Measurements from ENCODE around the gene KCNQ2.

Gene KCNQ2

GRCh38 chr20:63403403-63404105 lies 68.9 kb downstream of the KCNQ2 start:
- DNase-seq (ENCODE audit: low spot score): no peak

DNA sequence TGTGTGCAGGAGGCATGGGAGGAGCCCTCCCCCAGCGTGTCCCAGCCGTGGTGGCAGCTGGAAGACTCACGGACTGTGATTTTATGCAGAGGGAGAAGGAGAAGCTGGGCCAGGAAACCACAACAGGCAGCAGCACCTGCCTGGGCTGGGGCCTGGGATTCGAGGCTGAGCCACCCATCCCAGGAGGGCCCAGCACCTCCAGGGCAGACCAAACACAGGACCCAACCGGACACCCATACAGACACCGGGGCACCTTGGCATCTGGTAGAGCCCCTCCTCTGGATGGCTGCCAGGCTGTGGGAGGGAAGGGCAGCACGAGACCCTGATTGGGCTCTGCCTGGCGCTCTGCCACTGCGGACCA lies 69.6 kb downstream of the KCNQ2 start:
- no peak for DNase-seq (ENCODE audit: low spot score)

- DNase-seq (ENCODE audit: low spot score): no peak
Measured at GRCh38 chr20:63402181-63402859, 70.1 kb downstream of the KCNQ2 start.

DNA sequence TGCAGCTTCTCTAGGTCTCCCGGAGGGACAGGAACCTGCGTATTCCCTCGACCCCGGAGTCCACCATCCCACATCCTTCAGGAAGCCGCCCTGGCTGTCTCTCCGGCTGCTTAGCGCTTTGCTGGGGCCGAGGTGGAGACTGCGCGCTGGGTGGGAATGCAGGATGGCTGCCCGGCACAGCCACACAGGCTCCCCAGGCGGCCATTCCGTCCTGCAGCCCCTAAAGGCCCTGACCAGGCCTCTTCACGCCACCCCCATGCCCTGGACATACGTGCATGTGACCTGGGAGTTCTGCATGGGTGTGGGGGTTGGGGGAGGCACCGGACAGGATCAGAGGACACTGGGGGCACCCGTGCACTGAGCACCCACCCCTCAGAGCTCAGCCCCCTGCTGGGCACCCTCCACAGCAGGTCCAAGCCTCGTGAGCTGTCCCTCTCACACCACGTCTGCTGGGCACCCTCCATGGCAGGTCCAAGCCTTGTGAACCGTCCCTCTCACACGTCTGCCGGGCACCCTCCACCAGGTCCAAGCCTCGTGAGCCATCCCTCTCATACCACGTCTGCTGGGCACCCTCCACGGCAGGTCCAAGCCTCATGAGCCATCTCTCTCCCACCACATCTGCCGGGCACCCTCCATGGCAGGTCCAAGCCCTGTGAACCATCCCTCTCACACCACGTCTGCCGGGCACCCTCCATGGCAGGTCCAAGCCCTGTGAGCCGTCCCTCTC lies 70.9 kb downstream of the KCNQ2 start:
- DNase-seq (ENCODE audit: low spot score): no peak

GRCh38 chr20:63400486-63401210 lies 71.8 kb downstream of the KCNQ2 start:
- DNase-seq (ENCODE audit: low spot score): no peak

DNA sequence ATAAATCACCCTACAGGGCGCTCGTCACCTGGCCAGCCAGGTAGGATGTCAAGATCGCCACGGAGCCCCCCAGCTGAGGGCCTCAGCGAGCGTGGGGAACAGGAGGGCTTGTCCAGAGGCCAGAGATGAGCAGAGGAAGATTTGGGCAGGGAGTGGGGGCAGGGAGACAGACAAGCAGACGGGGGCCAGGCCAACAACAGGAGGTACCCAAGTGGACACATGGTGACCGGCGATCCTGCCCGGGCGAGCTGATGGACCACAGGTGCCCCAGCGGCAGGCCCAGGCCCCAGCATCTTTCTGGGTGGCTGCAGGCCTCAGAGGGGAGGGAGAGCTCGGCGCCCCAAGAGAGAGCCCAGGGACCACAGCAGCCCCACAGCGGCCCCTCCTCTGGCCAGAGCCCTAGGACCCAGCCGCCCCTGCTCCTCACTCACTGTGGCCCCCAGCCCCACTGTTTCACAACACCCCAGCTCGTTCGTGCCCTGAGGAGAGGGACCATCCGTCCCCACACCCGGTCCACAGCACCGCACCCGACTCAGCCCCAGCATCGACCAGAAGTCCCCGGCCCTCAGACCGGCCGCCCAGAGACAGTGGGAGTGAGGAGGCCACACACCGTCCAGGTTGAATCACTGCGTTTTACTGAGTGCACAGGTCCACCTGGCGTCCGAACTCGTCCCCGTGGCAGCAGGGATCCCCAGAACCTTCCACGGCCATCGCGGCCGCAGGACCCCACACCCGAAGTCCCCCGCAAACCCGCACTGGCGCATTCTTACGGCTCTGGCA lies 72.7 kb downstream of the KCNQ2 start:
- no peak for DNase-seq (ENCODE audit: low spot score)

DNA sequence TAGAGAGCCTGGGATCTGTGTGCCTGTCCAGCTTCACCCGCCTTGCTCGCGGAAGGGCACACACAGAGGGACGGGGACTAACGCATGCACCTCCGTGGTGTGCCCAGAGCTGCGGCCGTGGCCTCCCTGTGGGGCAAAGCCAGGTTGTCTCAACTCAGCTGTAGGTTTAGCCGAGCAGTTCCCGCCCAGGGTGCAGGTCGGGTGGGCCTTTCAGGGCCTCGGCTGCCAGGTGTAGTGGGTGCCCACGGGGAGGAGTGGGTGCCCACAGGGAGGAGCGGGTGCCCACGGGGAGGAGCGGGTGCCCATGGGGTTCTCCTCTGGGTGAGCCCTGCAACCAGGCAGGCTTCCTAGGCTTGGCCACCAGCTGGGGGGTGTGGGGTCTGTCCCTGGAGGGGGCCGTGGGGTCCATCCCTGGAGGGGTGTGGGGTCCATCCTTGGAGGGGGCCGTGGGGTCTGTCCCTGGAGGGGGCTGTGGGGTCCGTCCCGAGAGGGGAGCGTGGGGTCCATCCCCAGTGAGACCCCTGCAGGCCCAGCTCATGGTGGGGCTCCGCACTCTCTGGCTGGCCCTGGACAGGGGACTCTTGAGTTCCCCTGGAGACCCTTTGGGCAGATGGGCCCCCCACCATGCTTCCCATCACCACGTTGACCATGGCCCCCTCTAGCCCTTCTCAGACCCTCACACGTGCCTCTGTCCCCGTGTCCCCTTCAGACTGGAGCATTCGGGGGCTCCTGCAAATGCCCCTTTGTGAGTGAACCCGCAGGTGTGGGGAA lies 73.5 kb downstream of the KCNQ2 start:
- no peak for DNase-seq (ENCODE audit: low spot score)

- no peak for DNase-seq (ENCODE audit: low spot score)
Measured at GRCh38 chr20:63397946-63398450, 74.5 kb downstream of the KCNQ2 start.

- no peak for DNase-seq (ENCODE audit: low spot score)
Measured at GRCh38 chr20:63397155-63397843, 75.2 kb downstream of the KCNQ2 start.

GRCh38 chr20:63396300-63396699 lies 76.2 kb downstream of the KCNQ2 start:
- no peak for DNase-seq (ENCODE audit: low spot score)

- DNase-seq (ENCODE audit: low spot score): no peak
Measured at GRCh38 chr20:63395723-63396122, 76.7 kb downstream of the KCNQ2 start.

- DNase-seq (ENCODE audit: low spot score): no peak
Measured at GRCh38 chr20:63394920-63395455, 77.5 kb downstream of the KCNQ2 start.

DNA sequence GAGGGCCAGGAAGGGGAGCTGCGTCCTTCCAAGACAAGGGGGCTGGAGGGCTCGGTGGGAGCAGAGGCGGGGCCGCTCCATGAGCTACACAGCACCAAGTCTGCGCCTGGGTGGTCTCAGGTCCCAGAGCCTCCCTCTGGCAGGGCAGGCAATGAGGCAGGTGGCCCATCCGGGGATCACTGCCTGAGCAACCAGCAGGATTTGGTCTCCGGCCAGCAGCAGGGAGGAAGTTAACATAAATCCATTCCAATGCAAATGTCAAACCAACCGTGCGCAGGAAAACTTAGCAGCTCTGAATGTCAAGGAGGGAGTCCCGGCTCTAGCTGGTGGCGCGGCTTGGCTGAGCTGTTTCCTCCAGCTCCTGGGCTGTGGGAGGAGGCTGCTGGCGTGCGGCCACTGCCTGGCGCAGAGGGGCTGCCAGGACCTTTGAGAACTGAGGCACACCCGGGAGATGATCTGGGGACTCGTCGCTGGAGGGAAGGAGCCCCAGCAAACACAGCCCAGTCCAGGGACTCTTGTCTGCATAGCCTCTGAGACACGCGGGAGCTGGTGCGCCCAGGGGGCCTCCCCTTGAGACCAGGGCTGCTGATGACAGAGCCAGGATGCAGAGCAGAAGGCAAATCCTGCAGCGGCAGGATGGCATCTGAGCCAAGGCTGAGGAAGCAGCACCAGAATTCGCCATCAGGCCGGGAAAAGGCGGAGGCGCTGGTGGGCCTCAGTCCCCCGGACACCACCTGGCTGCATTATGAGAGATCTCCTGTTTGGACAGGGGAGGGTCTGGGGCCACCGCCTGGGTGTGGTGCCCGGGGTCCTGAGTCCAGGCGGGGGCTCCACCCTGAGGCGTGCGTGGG lies 78.2 kb downstream of the KCNQ2 start:
- peak; percentile 70 for DNase-seq (ENCODE audit: low spot score)

- no peak for DNase-seq (ENCODE audit: low spot score)
Measured at GRCh38 chr20:63393566-63393965, 78.9 kb downstream of the KCNQ2 start.

- DNase-seq (ENCODE audit: low spot score): no peak
Measured at GRCh38 chr20:63392465-63393365, 79.7 kb downstream of the KCNQ2 start.

- DNase-seq (ENCODE audit: low spot score): no peak
Measured at GRCh38 chr20:63387917-63388316, 84.5 kb downstream of the KCNQ2 start.

DNA sequence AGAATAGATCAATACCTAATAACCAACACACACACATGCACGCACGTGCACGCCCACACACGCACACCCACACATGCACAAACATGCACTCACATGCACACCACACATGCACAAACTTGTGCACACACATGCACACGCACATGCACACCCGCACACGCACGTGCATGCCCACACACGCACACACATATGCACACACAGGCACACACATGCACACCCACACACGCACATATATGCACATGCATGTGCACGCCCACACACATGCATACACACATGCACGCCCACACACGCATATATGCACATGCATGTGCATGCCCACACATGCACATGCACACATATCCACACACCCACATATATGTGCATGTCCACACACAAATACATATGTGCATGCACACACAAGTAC lies 85.1 kb downstream of the KCNQ2 start:
- no peak for DNase-seq (ENCODE audit: low spot score)

- DNase-seq (ENCODE audit: low spot score): no peak
Measured at GRCh38 chr20:63386491-63386890, 86.0 kb downstream of the KCNQ2 start.

All from iPS-NIHi11 (cell line).